WTC11 (cell line): Measurements from ENCODE around the gene FAM114A1.

Experiments used
- ATF3 ChIP-seq: sonication (generic); formaldehyde crosslinking; conservative IDR thresholded peaks from 2 replicates; pipeline ENCODE4 v1.8.1; 2022; ENCODE audit warnings: mild to moderate bottlenecking, missing genetic modification reagents
- CBFB ChIP-seq: sonication (generic); formaldehyde crosslinking; IDR thresholded peaks from 2 replicates; pipeline ENCODE4 v1.8.1; 2022; ENCODE audit warnings: mild to moderate bottlenecking, low read depth, missing genetic modification reagents
- JUN ChIP-seq: sonication (generic); formaldehyde crosslinking; IDR thresholded peaks from 2 replicates; pipeline ENCODE4 v1.8.0; 2023; ENCODE audit warnings: mild to moderate bottlenecking, missing genetic modification reagents
- MXD4 ChIP-seq: fragments of 250-450 bp; sonication (Bioruptor Pico); IDR thresholded peaks from 2 replicates; pipeline ENCODE4 v1.8.0; 2021; ENCODE audit warnings: mild to moderate bottlenecking, moderate library complexity, borderline replicate concordance
- PREB ChIP-seq: sonication (generic); formaldehyde crosslinking; IDR thresholded peaks from 2 replicates; pipeline ENCODE4 v1.8.1; 2022; ENCODE audit warnings: mild to moderate bottlenecking, missing genetic modification reagents, moderate library complexity, borderline replicate concordance
- USF2 ChIP-seq: sonication (generic); formaldehyde crosslinking; IDR thresholded peaks from 2 replicates; pipeline ENCODE4 v1.8.1; 2023; ENCODE audit warnings: mild to moderate bottlenecking, missing genetic modification reagents, moderate library complexity
- TF ChIP-seq, protein P1 (sequence below): sonication (generic); formaldehyde crosslinking; IDR thresholded peaks from 2 replicates; pipeline ENCODE4 v1.8.0; 2022; ENCODE audit warnings: mild to moderate bottlenecking, missing genetic modification reagents
- TF ChIP-seq, protein P2 (sequence below): fragments of 200-600 bp; IDR thresholded peaks from 2 replicates; pipeline ENCODE4 v1.8.0; 2022; ENCODE audit warnings: antibody characterized with exemption

- TF ChIP-seq ATF3 (CRISPR knock-in tag), result no peak
- TF ChIP-seq, protein P1, sequence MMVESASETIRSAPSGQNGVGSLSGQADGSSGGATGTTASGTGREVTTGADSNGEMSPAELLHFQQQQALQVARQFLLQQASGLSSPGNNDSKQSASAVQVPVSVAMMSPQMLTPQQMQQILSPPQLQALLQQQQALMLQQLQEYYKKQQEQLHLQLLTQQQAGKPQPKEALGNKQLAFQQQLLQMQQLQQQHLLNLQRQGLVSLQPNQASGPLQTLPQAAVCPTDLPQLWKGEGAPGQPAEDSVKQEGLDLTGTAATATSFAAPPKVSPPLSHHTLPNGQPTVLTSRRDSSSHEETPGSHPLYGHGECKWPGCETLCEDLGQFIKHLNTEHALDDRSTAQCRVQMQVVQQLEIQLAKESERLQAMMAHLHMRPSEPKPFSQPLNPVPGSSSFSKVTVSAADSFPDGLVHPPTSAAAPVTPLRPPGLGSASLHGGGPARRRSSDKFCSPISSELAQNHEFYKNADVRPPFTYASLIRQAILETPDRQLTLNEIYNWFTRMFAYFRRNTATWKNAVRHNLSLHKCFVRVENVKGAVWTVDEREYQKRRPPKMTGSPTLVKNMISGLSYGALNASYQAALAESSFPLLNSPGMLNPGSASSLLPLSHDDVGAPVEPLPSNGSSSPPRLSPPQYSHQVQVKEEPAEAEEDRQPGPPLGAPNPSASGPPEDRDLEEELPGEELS (CRISPR knock-in tag), result no peak
- TF ChIP-seq JUN (CRISPR knock-in tag), result no peak
- TF ChIP-seq, protein P2, sequence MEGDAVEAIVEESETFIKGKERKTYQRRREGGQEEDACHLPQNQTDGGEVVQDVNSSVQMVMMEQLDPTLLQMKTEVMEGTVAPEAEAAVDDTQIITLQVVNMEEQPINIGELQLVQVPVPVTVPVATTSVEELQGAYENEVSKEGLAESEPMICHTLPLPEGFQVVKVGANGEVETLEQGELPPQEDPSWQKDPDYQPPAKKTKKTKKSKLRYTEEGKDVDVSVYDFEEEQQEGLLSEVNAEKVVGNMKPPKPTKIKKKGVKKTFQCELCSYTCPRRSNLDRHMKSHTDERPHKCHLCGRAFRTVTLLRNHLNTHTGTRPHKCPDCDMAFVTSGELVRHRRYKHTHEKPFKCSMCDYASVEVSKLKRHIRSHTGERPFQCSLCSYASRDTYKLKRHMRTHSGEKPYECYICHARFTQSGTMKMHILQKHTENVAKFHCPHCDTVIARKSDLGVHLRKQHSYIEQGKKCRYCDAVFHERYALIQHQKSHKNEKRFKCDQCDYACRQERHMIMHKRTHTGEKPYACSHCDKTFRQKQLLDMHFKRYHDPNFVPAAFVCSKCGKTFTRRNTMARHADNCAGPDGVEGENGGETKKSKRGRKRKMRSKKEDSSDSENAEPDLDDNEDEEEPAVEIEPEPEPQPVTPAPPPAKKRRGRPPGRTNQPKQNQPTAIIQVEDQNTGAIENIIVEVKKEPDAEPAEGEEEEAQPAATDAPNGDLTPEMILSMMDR, result no peak
- TF ChIP-seq PREB (CRISPR knock-in tag), result no peak
- TF ChIP-seq USF2 (CRISPR knock-in tag), result no peak
- no peak for TF ChIP-seq CBFB
- TF ChIP-seq MXD4 (CRISPR knock-in tag), result no peak
Measured at GRCh38 chr4:38968668-38969067, 101.1 kb downstream of the FAM114A1 start.
